Femur (tissue), 1 donor: ENCODE results near the gene VANGL1.

Experiments used
- DNase-seq: peaks from one replicate; pipeline ENCODE4 v3.0.0-alpha.2; 2017

Gene VANGL1

GRCh38 chr1:115669886-115670285 is 28.1 kb downstream of the VANGL1 start:
- DNase-seq: no peak

DNA sequence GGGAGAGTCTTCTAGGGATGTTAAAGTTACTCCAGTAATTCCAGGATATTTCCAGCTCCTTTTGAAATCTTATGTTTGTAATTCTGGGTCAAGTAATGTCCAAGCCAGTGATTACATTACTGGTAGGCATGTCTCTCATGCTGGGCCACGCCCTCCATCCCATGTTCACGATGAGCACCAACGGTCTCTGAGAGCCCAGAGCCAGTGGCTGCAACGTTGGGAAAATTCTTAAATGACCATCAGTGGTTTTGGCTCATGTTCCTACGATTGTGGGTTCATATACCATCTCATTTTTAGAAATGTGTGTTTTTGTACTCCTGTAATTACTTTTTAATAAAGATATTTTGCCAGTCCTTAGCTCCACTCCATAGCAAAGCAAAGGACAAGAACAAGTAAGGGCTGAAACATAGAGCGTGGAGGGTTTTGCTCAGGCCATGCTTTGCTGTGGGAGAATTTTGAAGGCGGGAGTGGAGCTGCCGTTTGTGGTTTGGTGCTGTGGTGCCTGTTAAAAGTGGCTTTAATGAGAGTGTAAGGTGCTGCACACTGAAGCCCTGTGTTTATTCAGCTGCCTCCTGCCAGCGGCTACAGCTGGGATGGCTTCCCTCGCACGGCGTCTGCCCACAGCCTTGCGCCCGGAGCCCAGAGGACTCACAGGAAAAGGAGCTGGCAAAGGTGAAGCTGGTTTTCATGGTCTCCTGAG is 28.9 kb downstream of the VANGL1 start:
- peak; percentile 63 for DNase-seq

DNA sequence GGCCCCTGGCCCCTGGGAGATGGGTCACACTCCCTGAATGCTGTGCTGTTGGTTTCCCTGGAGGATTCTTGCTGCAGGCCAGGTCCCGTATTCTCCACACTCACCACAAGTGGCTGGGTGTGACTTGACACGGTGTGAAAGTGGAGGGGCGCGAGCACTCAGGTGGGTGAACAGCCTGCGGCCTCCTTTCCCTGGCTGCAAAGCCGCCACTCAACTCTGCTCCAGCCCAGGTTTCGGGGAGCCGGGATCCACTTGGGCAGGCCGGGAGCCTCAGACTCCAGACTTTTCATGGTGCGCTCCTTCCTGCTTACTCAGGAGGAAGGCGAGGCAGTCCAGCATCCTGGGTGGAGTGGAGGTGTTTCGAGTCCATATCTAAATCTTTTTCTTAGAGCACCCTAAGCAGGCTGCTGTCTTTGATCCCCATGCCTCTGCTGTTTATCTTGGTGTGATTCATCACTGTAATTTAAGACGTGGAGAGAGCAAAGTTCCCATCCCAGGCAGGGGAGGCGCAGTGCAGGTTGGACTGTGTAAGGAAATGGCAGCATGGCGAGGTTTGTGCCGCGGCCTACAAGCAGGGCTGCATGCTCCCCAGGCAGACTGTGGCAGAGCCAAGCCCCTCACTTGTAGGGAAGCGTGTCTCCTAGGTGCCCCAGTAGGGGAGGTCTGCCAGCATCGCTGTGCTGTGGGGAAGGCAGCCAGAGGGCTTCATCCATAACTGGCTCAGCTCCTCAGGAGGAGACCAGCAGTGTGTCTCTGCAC is 29.6 kb downstream of the VANGL1 start:
- no peak for DNase-seq

DNA sequence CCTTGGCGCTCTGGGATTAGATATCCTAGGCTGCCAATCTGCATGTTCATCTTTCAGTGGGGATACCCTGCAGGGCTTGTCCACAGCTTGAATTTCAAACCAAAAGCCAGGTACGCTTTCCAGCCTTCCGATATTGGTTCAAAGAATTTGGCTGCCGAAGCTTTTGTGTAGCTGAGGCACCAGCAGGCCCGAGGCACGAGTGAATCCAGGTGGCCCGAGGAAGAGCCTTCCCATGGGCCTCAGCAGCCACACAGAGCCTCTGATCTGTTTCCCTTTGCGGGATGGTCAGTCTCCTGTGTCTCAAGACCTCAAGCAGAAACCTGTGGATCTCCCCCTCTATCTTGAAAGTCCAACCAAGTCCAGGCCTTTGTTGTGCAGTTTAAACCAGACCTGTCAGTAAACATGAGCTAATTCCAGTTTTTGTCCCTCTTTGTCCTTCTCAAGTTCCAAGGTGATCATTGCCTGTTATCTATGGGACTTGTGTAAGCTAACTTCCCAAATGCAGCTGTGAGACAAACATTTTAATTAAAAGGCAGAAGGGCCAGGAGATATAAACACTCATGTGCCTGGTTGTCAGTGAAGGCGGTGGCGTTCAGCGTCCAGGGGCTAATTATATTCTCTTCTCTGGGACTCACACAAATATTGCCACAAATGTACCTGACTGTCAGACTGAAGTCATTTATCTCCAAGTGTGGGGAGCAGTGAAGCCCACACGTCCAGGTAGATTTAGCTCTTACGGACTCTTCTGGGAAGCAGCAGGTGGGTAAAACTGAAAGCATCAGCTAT is 30.6 kb downstream of the VANGL1 start:
- no peak for DNase-seq

DNA sequence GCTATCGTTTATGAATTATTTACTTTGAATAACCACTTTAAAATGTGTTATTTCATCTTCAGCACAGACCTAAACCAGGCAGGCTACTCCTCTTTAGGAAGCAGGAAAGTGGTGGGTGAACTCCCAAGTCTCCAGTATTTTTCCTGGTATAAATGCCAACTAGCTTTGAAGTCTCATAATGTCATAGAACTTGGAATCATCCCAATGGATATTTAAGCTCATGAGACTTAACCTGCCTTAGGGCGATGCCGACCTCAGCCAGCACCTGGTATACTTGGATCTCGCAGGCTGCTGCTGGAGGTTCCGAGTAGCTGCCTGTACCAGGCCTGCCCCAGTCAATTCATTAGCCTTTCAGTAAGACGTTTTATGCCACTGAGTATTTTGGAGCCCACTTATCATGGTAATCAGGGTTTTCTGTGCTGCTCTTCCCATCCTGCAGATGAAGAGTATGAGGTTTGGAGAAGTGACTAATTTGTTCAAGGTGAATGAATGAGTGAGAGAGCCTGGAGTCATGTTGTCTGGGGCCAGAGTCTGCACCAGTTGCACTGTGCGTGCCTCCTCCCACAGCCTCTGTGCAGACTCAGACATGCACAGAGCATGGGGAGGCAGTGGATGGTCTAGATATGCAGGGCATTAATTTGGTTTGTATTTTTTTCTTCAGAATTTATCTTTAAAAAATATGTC is 34.9 kb downstream of the VANGL1 start:
- no peak for DNase-seq

GRCh38 chr1:115677182-115677555 is 35.4 kb downstream of the VANGL1 start:
- DNase-seq: no peak

- no peak for DNase-seq
Measured at GRCh38 chr1:115677565-115677964, 35.8 kb downstream of the VANGL1 start.

GRCh38 chr1:115678141-115678540 is 36.4 kb downstream of the VANGL1 start:
- DNase-seq: no peak

- no peak for DNase-seq
Measured at GRCh38 chr1:115679141-115679611, 37.4 kb downstream of the VANGL1 start.

- no peak for DNase-seq
Measured at GRCh38 chr1:115680730-115681111, 39.0 kb downstream of the VANGL1 start.

- no peak for DNase-seq
Measured at GRCh38 chr1:115682792-115683191, 41.0 kb downstream of the VANGL1 start.

- no peak for DNase-seq
Measured at GRCh38 chr1:115685029-115685705, 43.4 kb downstream of the VANGL1 start.

- no peak for DNase-seq
Measured at GRCh38 chr1:115687744-115688143, 46.0 kb downstream of the VANGL1 start.

GRCh38 chr1:115690972-115691371 is 49.2 kb downstream of the VANGL1 start:
- DNase-seq: no peak

GRCh38 chr1:115692224-115692623 is 50.5 kb downstream of the VANGL1 start:
- DNase-seq: no peak

GRCh38 chr1:115694805-115695204 is 53.0 kb downstream of the VANGL1 start:
- no peak for DNase-seq

- no peak for DNase-seq
Measured at GRCh38 chr1:115697619-115698018, 55.8 kb downstream of the VANGL1 start.

GRCh38 chr1:115701090-115701489 is 59.3 kb downstream of the VANGL1 start:
- DNase-seq: no peak

DNA sequence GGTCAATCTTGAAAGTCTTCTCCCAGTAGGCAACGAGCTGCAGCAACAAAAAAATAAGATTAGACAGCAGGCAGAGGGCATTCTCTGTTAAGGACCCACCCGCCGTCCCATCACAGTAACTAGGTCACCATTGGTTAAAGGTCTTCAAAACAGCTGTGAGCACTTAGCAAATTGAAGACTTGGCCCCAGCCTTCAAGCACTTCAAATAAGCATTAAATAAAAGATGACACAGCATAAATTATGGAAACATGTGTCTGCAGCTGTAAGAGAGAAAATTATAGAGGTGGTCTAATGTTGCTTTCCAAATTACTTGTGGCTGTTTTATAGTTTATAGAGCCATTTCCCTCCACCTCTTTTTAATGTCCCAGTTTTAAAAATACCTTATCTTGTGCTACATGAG is 61.2 kb downstream of the VANGL1 start:
- no peak for DNase-seq

DNA sequence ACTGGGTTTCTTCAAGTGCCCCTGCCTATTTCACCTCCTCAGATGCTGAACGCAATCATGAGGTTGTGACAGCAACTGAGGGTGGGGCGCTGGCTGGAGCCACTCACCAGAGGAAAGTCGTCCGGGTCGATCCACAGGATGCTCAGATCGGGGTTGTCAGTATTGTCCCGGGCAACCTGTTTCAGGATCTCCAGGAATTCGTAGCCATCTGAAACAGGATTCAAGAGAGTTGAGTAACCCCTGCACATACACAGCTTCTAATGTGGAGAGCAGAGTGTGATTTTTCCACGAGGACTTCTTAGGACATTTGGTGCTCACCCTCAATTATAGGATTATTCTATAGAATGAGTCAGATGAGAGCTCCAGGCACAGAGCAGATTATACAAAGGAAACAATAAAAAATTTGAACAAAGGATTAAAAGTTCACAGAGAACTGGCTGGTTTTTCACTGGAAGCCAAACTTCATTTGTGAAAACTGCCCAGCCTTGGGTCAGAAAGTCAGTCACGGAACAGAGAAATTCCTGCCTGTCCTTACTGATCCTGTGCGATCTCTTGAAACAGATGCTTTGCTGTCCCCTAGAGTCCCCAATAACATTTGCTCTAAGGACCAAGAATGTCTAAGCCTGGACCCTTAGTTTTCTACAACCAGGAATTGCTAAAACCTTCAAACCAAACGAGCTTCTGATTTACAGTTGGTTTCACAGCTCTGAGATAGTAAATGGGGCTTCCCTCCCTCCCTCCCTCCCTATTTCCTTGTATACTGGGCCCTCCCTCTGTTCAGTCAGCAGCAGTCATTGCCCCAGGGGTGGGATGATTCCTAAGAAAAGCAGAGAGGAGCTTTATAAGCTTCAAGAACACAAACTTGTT is 63.5 kb downstream of the VANGL1 start:
- no peak for DNase-seq

DNA sequence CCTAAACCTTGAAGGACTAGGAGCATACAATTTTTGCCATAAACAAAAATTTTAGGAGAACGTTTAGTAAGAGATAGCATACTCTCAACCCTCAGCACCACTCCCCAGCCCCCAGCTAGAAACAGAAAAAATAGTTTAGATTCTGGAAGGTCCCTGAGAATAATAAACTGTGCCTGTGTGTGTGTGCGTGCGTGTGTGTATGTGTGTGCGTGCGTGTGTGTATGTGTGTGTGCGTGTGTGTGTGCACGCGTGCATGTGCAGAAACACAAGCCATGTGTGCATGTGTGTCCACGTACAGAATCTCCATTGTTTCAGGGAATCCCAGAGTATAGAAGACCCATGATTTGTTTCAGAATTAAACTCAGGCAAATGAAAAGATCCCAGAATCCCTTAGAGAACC is 64.2 kb downstream of the VANGL1 start:
- no peak for DNase-seq
